Measurements from ENCODE around the gene CDH26. TPM values are rescaled to one million over a fixed set of nuclear protein-coding genes. Genes with fewer than 3 reads are reported as not detected.

CDH26 gene
- polyA plus RNA-seq, 3 donors: 0.22 to 1.2 (median 0.45) TPM

DNA sequence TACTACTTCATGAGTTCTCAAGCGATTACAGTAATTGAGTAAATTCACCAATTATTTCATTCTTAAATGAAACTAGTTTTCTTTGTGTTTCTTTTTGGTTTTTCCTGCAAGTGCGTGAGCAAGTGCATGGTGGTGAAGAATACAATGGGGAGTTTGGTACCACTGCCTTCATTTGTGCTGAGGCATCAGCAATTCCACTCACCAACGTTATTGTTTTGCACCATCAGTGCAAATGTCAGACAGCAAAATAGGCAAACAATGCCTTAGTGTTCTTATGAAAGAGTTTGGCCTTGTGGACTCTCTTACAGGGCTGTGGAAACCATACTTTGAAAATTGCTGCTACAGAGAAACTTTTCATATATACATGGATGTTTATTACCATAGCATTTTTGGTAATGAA is 8.2 kb downstream of the CDH26 start:
- no peak overlapping the region for H3K27ac ChIP-seq (ENCODE audit: low read depth, low read length)
- 81 to 92% (median 89%) methylated on average over 3 of the region's 3 CpGs for WGBS, 3 donors

DNA sequence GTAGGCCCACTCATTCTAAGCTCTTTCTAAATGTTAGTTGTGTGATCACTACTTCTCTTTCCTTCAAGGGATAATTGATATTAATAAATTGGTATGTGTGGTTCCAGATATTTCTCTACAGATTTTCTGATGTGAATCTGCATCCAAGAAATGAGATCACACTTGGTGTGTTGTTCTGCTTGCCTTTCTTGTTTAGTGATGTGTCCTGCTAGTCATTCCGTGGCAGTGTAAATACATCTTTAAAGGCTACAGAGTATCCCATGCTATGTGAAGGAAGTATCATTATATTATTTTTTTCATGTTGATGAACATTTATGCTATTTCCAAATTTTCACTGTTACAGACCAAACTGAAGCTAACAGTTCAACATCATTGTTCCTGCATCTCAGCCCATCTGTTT is 13.2 kb downstream of the CDH26 start:
- no peak overlapping the region for H3K27ac ChIP-seq (ENCODE audit: low read depth, low read length)
- WGBS, 3 donors: 83 to 98% (median 87%) methylated on average over 1 of the region's 1 CpG

DNA sequence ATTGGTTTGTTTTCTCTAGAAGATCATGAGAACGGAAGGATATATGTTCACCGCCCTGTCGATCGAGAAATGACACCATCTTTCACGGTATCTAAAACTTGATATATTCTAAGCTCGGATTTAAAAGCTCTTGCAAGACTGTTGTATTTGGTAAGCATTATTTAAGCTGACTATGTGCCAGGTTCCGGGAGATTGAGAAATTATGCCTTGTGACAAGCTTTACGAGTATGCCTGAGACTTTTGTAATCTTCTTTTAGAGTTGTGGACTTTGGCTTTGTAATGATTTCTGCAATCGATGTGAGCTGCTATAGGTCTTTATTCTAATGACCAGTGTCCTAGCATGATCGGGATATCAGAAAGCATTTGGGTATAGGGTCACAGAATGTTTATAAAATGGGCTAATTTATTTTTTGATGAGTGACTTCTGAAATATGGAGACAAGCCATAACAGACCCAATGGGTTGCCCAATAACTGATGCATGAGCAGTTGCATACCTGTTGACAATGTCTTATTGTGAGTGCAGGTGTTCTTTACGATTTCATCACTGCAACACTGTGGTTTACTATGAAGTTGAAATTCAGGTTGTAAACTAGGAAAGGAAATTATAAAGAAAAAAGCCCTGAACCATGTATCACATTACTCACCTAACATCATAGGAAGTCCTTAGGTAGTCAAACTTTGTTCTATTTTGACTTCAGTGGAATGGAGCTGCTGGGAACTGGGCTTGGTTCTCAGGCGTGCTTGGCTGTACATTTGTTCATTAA is 14.0 kb downstream of the CDH26 start:
- no peak overlapping the region for H3K27ac ChIP-seq (ENCODE audit: low read depth, low read length)
- 59 to 84% (median 62%) methylated on average over 12 of the region's 12 CpGs for WGBS, 3 donors

DNA sequence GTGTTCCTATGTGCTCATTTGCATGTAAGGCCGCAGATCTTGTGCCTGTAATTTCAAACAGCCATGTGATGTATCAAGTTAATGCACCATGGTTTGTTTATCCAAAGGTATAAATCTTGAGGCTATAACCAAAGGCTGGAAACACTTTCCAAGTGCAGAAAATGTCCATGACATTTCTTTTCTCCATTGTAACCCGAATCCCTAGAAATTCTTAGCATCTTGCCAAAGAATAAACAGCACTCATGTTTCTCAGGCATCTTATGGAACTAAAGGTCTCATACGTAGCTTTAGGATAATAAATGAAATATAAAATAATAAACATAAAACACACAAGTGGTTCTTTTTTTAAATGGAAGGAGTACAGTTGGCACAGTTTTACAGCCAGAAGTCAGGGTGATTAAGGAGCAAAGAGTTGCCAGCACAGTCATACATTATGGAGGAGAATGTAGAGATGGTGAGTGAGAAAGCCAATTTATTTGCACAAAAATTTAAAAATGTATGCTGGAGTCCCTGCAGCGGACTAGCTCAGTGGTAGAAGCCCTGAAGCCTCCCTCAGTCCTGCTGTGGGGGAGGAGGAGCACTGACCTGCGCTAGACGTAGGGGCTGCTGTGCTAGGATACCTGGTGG is 18.0 kb downstream of the CDH26 start:
- no peak overlapping the region for H3K27ac ChIP-seq (ENCODE audit: low read depth, low read length)
- WGBS, 3 donors: 71 to 87% (median 86%) methylated on average over 6 of the region's 6 CpGs

DNA sequence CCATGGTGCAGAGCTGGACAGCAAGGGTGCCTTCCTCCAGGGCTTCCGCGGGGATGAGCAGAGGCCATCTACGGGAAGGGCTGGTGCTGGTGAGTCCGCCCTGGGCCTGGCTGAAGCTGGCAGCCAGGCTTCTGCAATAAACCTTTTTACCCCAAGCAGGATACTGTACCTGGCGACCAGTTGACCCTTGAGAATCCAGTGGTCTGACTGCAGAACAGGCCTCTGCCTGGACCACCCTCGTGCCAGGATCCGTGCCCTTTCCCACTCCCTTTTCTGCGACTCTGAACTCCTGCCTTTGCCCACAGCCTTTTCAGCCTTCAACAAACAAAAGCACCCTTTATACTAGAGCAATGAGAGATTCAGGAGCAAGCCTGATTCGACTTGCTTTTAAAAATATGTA is 18.9 kb downstream of the CDH26 start:
- 91 to 93% (median 91%) methylated on average over 9 of the region's 9 CpGs for WGBS, 3 donors
- no peak overlapping the region for H3K27ac ChIP-seq (ENCODE audit: low read depth, low read length)

DNA sequence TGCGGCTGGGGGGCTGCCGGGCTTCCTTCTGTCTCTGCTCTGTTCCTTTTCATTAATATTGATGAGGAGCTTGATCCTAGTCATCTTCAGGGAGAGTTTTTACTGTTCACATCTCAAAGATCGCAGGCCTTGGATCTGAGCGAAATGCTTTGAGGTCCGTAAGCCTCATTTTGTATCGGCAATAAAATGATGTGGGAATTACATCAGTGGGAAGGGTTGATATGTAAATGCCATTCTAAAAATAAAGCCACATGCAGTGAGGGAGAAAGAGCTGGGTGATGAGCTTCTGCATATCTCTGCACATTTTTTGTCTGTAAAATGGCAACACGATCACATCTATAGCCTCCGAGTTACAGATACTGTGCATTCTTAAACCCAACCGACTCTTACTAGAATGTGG is 24.9 kb downstream of the CDH26 start:
- 87 to 90% (median 87%) methylated on average over 9 of the region's 9 CpGs for WGBS, 3 donors
- no peak overlapping the region for H3K27ac ChIP-seq (ENCODE audit: low read depth, low read length)

DNA sequence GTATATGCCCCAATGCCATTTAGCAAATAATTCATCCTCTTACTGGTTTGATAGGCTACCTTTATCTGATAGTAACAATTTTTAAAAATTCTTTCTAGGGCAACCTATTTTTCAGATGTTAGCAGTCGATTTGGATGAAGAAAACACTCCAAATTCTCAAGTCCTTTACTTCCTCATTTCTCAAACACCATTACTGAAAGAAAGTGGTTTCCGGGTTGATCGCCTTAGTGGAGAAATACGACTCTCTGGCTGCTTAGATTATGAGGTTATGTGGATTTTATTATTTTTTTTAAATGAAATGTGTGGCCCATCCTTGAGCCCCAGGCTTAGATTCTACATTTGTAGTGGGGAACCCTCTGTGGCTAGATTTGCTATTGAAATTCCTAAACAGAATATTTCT is 26.3 kb downstream of the CDH26 start:
- 48 to 86% (median 67%) methylated on average over 4 of the region's 4 CpGs for WGBS, 3 donors
- H3K27ac ChIP-seq (ENCODE audit: low read depth, low read length): no peak overlapping the region

DNA sequence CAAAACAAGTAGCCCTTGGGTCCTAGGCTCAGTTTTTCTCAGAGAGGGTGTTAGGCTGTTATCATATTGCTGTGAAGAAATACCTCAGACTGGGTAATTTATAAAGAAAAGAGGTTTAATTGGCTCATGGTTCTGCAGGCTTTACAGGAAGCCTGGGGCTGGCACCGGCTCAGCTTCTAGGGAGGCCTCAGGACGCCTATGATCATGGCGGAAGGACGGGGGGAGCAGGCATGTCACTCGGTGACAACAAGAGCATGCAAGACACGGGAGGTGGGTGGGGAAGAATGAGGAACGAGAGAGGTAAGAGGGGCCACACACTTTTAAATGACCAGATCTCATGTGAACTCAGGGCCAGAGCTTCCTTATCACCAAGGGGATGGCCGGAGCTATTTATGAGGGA is 26.9 kb downstream of the CDH26 start:
- 58 to 88% (median 75%) methylated on average over 8 of the region's 8 CpGs for WGBS, 3 donors
- H3K27ac ChIP-seq (ENCODE audit: low read depth, low read length): no peak overlapping the region

DNA sequence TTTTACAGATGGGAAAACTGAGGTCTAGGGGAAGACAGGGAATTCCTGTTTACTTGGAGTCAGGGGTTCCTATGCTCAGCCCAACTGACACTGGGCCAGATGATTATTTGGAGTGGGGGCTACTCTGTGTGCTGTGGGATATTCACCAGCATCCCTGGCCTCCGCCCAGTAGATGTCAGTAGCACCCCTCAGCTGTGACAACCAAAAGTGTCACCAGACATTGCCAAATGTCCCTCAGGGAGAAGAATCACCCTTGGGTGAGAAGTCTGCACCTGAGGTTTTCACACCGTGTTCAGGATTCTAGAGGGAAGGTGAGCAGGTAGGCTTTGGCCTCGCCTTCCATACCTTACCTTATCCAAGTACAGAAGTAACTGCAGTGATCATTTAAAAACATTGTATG is 27.6 kb downstream of the CDH26 start:
- no peak overlapping the region for H3K27ac ChIP-seq (ENCODE audit: low read depth, low read length)
- WGBS, 3 donors: 86 to 93% (median 92%) methylated on average over 3 of the region's 3 CpGs

DNA sequence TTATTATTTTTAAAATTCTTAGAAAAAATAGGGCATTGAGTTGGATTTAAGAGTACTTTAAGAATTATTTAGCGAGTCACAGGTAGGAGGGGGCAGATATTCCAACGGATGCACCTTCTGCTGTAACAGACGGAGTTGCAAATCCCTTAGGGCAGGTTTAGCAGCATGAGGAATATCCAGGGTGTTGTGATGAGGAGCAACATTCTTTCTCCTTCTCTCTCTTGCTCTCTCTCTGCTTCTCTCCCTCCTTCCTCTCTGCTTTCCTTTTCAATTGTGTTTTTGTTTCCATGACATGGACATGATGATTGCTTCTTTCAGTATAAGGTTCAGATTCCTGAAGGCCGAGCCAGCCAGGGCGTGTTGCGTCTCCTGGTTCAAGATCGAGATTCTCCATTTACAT is 28.9 kb downstream of the CDH26 start:
- 86 to 91% (median 89%) methylated on average over 7 of the region's 7 CpGs for WGBS, 3 donors
- H3K27ac ChIP-seq (ENCODE audit: low read depth, low read length): no peak overlapping the region

DNA sequence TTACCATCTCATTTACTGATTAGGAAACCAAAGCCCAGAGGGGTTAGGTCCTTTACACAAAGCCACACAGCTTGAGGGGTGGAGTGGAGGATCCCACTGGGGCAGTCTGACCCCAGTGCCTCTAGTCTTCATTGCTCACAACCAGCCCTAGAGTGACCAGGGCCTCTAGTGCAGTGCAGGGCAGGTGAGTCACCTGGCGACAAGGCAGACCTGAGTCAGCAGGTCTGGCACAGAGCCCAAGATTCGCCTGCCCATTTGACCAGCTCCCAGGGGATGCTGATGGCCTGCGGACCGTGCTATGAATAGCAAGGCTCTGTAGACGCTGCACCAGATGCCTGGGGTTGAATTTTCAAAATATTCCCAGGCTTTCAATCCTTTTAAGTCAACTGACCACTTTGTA is 29.9 kb downstream of the CDH26 start:
- 61 to 63% (median 62%) methylated on average over 5 of the region's 5 CpGs for WGBS, 3 donors
- H3K27ac ChIP-seq (ENCODE audit: low read depth, low read length): no peak overlapping the region

DNA sequence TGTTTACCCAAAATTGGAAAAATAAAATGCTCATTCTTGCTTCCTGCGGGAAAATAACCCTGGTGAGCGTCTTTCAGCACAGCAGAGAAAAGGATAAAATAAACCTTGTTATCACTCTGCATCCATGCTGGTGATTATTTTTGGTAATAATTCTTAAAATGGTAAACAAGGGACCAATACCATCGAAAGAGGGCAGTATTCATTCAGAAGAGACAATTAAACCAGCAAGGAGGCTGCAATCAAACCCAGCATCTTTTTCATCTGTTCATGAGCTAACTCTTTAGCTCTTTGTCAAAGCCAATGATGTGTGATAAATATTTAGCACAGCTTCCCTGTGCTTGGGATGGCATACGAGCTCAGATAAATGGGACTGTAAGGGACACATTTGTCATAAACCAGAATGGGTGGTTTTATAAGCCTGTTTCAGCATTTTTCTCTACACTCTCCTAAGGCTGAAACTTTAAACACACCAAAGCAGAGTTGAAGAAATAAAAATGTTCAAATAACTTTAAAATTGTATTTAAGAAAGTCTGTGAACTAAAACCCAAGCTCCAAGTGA is 34.4 kb downstream of the CDH26 start:
- H3K27ac ChIP-seq (ENCODE audit: low read depth, low read length): no peak overlapping the region
- 77 to 83% (median 78%) methylated on average over 4 of the region's 4 CpGs for WGBS, 3 donors

DNA sequence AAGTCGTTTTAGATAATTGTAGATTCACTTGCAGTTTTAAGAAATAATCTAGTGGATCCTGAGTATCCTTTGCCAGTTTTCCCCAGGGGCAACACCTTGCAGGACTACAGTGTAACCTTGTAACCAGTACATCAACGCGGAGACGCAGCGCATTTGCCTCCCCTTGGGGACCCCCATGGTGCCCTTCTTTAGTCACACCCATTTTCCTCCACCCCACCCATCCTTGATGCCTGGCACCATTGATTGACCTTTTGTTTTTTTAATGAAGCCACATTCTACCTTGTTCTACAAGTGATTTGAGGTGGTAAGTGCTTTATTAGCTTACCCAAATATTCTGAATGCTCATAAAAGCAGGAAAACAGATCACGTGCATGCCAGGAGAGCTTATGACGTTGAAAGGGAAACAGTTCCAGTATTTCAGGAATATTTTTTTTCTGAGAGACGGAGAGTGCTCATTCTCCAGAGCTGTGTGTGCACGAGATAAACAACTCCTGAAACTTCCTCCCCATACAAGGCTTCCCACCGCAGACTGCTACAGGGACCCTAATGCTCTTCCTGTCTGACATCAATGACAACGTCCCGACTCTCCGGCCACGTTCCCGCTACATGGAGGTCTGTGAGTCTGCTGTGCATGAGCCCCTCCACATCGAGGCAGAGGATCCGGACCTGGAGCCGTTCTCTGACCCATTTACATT is 35.7 kb downstream of the CDH26 start:
- WGBS, 3 donors: 32 to 43% (median 34%) methylated on average over 18 of the region's 18 CpGs
- H3K27ac ChIP-seq (ENCODE audit: low read depth, low read length): no peak overlapping the region

DNA sequence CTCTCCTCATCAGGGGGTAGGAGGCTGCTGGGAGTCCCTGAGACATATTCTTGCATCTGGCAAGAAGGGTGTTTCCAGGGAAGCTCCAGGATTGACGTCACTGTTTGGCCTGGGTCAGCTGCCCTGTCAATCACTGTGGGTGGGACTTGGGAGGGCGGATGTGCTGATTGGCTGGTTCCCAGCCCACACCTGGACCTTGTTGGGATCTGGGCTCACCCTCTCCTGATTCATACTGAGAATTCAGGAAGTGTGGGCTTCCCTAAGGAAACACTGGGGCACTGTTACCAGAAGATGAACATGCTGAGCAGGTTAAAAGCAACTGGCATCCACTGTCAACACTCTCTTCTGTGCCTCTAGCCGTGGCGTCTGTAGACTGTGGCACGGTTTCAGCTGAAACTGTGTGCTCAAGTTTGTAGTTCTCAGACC is 36.5 kb downstream of the CDH26 start:
- H3K27ac ChIP-seq (ENCODE audit: low read depth, low read length): no peak overlapping the region
- WGBS, 3 donors: 49 to 61% (median 49%) methylated on average over 5 of the region's 5 CpGs

DNA sequence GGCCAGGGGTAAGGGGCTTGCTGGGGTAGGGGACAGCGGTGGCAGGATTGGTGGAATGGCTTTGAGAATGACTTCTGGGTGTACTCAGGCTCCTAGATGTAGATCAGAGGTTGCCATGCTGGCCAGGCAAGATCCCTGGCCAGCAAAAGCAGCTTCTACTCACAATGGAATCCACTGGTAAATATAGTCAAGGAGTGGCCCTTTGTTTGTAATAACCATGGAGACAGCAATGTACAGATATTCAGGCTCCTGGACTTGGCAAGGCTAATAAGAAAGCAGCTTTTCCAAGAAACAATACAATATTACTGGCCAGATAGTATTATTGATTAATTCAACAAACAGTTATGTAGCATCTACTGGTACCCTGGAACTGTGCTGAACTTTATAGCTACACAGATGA is 37.9 kb downstream of the CDH26 start:
- 67 to 97% (median 92%) methylated on average over 1 of the region's 1 CpG for WGBS, 3 donors
- no peak overlapping the region for H3K27ac ChIP-seq (ENCODE audit: low read depth, low read length)

DNA sequence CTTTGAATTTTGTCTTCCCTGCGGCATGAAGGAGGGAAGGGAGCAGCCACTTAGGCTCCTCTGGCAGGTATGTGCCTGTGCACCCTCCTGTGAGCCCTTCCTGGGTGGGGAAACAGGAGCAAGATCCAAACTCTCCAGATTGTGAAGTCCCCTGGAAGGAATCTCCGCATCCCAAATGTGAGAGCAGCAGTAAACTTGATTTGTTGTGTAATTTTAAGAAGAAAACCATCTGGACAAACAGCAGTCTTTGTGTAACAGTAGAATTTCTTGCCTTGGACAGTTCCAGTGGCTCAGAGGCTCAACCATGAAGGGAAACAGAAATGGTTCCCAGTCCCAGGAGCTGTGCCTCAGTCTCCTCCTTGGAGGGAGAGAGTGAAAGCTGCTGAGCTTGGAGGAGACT is 39.7 kb downstream of the CDH26 start:
- 89 to 92% (median 89%) methylated on average over 2 of the region's 2 CpGs for WGBS, 3 donors
- no peak overlapping the region for H3K27ac ChIP-seq (ENCODE audit: low read depth, low read length)

DNA sequence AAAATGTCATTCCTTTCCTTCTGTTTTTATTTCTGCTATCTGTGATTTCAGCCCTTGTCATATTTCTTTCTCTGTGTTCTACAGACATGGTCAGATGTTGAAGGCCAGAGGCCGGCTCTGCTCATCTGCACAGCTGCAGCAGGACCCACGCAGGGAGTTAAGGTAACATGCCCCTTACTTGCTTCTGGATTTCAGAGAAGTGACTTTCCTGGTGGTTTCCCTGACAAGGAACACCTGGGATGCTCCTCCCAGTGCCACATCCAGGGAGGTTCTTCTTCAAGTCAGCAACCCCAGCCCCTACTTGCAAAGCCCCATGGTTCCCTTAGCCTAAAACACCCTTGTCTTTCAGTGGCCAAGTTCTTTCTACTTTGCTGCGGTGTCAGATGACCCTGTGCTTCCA is 41.3 kb downstream of the CDH26 start:
- WGBS, 3 donors: 91 to 94% (median 93%) methylated on average over 3 of the region's 3 CpGs
- no peak overlapping the region for H3K27ac ChIP-seq (ENCODE audit: low read depth, low read length)

DNA sequence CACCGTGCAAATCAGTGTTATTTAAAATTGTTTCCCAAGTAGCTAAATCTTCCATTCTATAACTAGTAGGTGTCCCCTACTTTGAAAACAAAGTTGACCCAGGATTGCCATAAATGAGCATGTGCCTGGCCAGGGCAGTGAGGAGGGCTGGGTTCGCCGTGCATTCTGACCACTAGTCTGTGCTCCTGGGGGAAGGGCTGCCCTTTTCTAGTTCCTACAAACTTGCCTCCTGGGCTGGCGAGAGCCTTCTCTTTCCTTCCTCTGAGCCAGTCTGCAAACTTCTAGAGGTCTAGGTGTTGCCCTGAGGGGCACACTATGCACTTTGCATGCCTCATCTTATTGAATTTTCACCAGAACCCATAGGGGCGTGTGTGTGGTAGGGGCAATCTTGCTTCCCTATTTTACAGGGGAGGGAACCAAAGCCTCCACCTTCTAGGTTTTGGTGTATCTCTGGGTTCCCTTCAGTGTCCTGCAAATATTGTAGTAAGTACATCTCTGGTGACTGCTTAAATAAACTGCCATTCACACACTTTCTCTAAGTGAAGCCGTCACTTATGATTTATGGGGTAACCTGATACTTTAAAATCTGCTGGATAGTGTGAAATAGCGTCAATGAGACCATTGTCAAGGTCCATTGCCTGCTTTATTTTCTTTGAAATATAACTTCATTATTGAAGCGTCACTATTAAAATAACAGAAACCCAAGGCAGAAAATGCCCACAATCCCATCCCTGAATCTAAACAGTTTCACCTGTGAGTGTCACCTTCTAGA is 42.2 kb downstream of the CDH26 start:
- 79 to 85% (median 80%) methylated on average over 8 of the region's 8 CpGs for WGBS, 3 donors
- H3K27ac ChIP-seq (ENCODE audit: low read depth, low read length): no peak overlapping the region

DNA sequence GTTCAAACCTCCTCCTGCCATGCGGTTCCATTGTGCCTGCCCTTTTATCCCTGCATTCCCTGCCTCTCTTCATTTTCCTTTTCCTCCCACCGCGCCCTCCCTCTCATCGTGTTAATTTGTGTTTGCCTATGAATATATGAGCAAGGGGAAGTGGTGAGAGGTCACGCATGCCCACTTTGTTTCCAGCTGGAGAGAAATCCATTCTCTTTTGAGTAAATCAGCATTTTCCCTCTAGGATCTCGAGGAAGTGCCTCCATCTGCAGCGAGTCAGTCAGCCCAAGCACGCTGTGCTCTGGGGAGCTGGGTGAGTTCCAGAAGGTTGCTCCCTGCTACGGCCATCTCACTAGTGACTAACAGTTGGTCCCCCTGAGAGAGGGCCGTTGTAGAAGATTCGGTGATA is 42.9 kb downstream of the CDH26 start:
- 56 to 70% (median 63%) methylated on average over 11 of the region's 11 CpGs for WGBS, 3 donors

More for the DNA sequence above, 42.9 kb downstream of the CDH26 start:
- no peak overlapping the region for H3K27ac ChIP-seq (ENCODE audit: low read depth, low read length)

Data from adipose tissue (tissue), 3 donors.